ENCODE measurements around the gene LGALS9. TPM values are rescaled to one million over a fixed set of nuclear protein-coding genes. Genes with fewer than 3 reads are reported as not detected.

The LGALS9 gene
- total RNA-seq, result 100 to 1,000 TPM; 121 to 214 (median 144) TPM

GRCh38 chr17:27630607-27631410, at the start of gene LGALS9:
LGALS9 (plus strand) TSS chr17:27631188; CDS start chr17:27631266, 78 bp downstream.
- Histone ChIP-seq H3K9me3 (no peaks in the 10 kb centered on the region), H3K36me3 (no peaks in the 10 kb centered on the region), H3K27ac (peak within 1 kb of the TSS; percentile 77 to 90 (median 83)), H3K4me1 (peaks cover 0 to 50% (median 8%) of the 10 kb centered on the region in 4 donors), H3K27me3 (no peaks in the 10 kb centered on the region), H3K4me3 (peak within 1 kb of the TSS; percentile 41 to 62 (median 52))
- DNase-seq, result peak; percentile 57 to 79 (median 76)
- TF ChIP-seq POLR2A (IDR thresholded peaks at IDR 0.05) (peak; percentile 69 to 84), CTCF (IDR thresholded peaks at IDR 0.05) (no peak)

DNA sequence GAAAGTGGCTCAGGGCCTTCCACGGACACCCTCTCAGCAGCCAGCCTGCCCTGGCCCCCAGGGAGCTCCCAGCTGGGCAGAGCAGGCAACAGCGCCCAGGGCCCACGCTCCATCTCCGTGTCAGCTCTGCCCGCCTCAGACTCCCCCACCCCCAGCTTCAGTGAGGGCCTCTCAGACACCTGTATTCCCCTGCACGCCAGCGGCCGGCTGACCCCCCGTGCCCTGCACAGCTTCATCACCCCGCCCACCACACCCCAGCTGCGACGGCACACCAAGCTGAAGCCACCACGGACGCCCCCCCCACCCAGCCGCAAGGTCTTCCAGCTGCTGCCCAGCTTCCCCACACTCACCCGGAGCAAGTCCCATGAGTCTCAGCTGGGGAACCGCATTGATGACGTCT, 48.3 kb upstream of the LGALS9 start:
- Histone ChIP-seq H3K4me1 (no peaks in the 10 kb centered on the region), H3K27ac (no peak overlapping the region), H3K4me3 (no peak overlapping the region), H3K27me3 (no peaks in the 10 kb centered on the region), H3K9me3 (no peaks in the 10 kb centered on the region), H3K36me3 (peaks cover 0 to 29% (median 0%) of the 10 kb centered on the region in 3 donors)
- DNase-seq, result no peak
- TF ChIP-seq CTCF (IDR thresholded peaks at IDR 0.05), result no peak
- TF ChIP-seq POLR2A (IDR thresholded peaks at IDR 0.05), result no peak

DNA sequence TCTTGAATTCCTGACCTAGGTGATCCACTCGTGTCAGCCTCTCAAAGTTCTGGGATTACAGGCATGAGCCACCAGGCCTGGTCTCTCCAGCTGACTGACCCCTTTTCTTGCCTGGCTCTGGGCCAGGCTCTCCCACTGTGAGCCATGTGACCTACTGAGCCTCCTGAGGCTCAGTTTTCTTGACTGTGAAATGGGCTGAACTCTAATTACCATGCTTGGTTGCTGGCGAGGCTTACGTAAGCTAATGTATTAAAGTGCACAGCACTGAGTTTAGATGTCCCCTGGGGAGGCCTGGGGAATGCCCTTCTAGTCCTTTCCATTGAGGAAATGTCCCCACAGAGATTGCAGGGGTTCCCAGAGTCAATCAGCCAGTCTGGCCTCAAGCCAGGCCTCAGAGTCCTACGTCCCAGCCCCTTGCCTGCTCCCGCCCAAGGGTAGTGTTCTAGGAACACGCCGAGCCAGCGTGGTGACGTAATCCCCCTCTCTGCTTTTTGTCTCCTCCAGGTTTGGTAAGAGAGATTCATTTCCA, 45.8 kb upstream of the LGALS9 start:
- Histone ChIP-seq H3K27ac (no peak overlapping the region), H3K4me1 (no peaks in the 10 kb centered on the region), H3K36me3 (peaks cover 0 to 44% (median 0%) of the 10 kb centered on the region in 3 donors), H3K9me3 (no peaks in the 10 kb centered on the region), H3K4me3 (no peak overlapping the region), H3K27me3 (no peaks in the 10 kb centered on the region)
- DNase-seq, result no peak
- no peak for TF ChIP-seq CTCF (IDR thresholded peaks at IDR 0.05)
- no peak for TF ChIP-seq POLR2A (IDR thresholded peaks at IDR 0.05)

DNA sequence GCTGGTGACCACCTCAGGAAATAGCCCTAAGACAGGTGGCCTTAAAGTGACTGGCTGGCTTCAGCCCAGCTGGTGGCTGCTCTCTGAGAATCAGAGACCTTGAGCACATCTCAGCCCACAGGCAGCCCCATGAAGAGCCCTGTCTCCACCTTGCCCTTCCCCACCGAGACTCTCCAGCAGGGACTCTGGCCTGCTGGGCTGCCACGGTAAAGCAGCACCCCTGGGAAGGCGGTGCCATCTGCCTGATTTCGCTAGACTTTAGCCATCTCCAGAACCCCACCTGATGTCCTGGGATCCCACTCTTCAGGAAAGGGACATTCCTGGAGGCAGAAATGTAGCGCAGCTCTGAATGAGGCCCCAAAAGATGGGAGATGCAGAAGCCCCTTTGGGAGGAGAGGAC, 45.2 kb upstream of the LGALS9 start:
- Histone ChIP-seq H3K4me3 (no peak overlapping the region), H3K36me3 (peaks cover 0 to 44% (median 0%) of the 10 kb centered on the region in 3 donors), H3K27me3 (no peaks in the 10 kb centered on the region), H3K4me1 (no peaks in the 10 kb centered on the region), H3K27ac (no peak overlapping the region), H3K9me3 (no peaks in the 10 kb centered on the region)
- no peak for DNase-seq
- no peak for TF ChIP-seq POLR2A (IDR thresholded peaks at IDR 0.05)
- no peak for TF ChIP-seq CTCF (IDR thresholded peaks at IDR 0.05)

GRCh38 chr17:27586203-27586721, 44.7 kb upstream of the LGALS9 start:
- Histone ChIP-seq H3K4me3 (no peak overlapping the region), H3K27me3 (no peaks in the 10 kb centered on the region), H3K36me3 (peaks cover 0 to 44% (median 0%) of the 10 kb centered on the region in 3 donors), H3K27ac (no peak overlapping the region), H3K9me3 (no peaks in the 10 kb centered on the region), H3K4me1 (no peaks in the 10 kb centered on the region)
- TF ChIP-seq CTCF (IDR thresholded peaks at IDR 0.05) (no peak), POLR2A (IDR thresholded peaks at IDR 0.05) (no peak)
- DNase-seq, result no peak

Measured in Peyer's patch (tissue), 4 donors.